Mesendoderm (in vitro differentiated cells): ENCODE data around the gene MICAL2.
A peak's percentile ranks its signal among the peaks of the same experiment; 100 is the strongest.

ENCODE experiments used
- DNase-seq: peaks from one replicate; pipeline ENCODE4 v3.0.0; 2013
- H2AK5ac ChIP-seq: 2 replicates; pipeline ENCODE4 v1.6.1; 2013; ENCODE audit warnings: low read length, inconsistent platforms
- H2BK120ac ChIP-seq: 2 replicates; pipeline ENCODE4 v1.6.1; 2013; ENCODE audit warnings: low read depth, mild to moderate bottlenecking, low read length, moderate library complexity, mixed read lengths
- H2BK15ac ChIP-seq: replicated peaks from 2 replicates; pipeline ENCODE4 v1.6.1; 2013; ENCODE audit warnings: low read depth, mild to moderate bottlenecking, moderate library complexity
- H2BK5ac ChIP-seq: 2 replicates; pipeline ENCODE4 v1.6.1; 2013; ENCODE audit warnings: low read length, inconsistent platforms
- H3K18ac ChIP-seq: 2 replicates; pipeline ENCODE4 v1.6.1; 2013; ENCODE audit warnings: mild to moderate bottlenecking, low read length, mixed read lengths
- H3K23ac ChIP-seq: one replicate; pipeline ENCODE4 v1.6.1; 2013; ENCODE audit warnings: low read length
- H3K27ac ChIP-seq: 2 replicates; pipeline ENCODE4 v1.5.1; 2013; ENCODE audit warnings: low read depth, mild to moderate bottlenecking, inconsistent platforms, low read length, moderate library complexity
- H3K27me3 ChIP-seq: 2 replicates; pipeline ENCODE4 v1.6.1; 2013; ENCODE audit warnings: low read length, control low read depth, mild to moderate bottlenecking, inconsistent platforms; ENCODE audit not compliant: insufficient read depth, poor library complexity
- H3K36me3 ChIP-seq: 2 replicates; pipeline ENCODE4 v1.6.1; 2013; ENCODE audit warnings: low read length, inconsistent platforms; ENCODE audit not compliant: control insufficient read depth, insufficient read depth
- H3K4ac ChIP-seq: one replicate; pipeline ENCODE4 v1.6.1; 2013; ENCODE audit warnings: low read depth, mild to moderate bottlenecking, low read length, moderate library complexity
- H3K4me1 ChIP-seq: 2 replicates; pipeline ENCODE4 v1.6.1; 2013; ENCODE audit warnings: low read depth, low read length, inconsistent platforms; ENCODE audit not compliant: control insufficient read depth
- H3K4me2 ChIP-seq: 2 replicates; pipeline ENCODE4 v1.6.1; 2013; ENCODE audit warnings: low read length
- H3K4me3 ChIP-seq: 2 replicates; pipeline ENCODE4 v1.5.1; 2013; ENCODE audit warnings: mild to moderate bottlenecking, low read length
- H3K56ac ChIP-seq: one replicate; pipeline ENCODE4 v1.6.1; 2013; ENCODE audit warnings: low read length
- H3K79me1 ChIP-seq: 2 replicates; pipeline ENCODE4 v1.6.1; 2013; ENCODE audit warnings: low read length, inconsistent platforms
- H3K79me2 ChIP-seq: 2 replicates; pipeline ENCODE4 v1.6.1; 2013; ENCODE audit warnings: mild to moderate bottlenecking, low read length; ENCODE audit not compliant: control insufficient read depth, insufficient read depth
- H3K9ac ChIP-seq: 2 replicates; pipeline ENCODE4 v1.6.1; 2013; ENCODE audit warnings: low read length, inconsistent platforms
- H4K5ac ChIP-seq: one replicate; pipeline ENCODE4 v1.6.1; 2013; ENCODE audit warnings: low read length
- H4K8ac ChIP-seq: one replicate; pipeline ENCODE4 v1.6.1; 2013; ENCODE audit warnings: low read depth, mild to moderate bottlenecking, control low read depth, low read length, moderate library complexity
- WGBS: extraction: QIAGEN DNeasy Blood & Tissue Kit; methylation state at CpG from one replicate; pipeline ENCODE4 v1.1.7; 2013; ENCODE audit warnings: low lambda C conversion rate, missing lambda C conversion rate; ENCODE audit not compliant: insufficient coverage; ENCODE audit errors: extremely low coverage; 5-methylcytosine and 5-hydroxymethylcytosine counted together

Gene MICAL2

DNA sequence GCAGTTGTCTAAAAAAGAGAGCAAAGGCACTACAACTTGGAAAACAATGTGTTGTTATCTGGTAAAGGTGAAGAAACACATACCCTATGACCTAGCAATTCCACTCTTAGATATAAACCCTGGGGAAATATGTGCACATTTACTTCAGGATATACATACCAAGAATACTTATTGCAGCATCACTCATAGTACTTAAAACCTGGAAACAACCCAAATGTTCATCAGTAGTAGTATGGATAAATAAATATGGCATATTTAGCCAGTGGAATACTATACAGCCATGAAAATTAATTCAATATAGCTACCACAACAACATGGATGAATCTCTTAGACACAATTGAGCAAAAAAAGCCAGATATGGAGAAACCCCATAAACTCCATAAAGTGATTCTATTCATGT is 26.1 kb upstream of the MICAL2 start:
- no peak overlapping the region for H2BK5ac ChIP-seq
- no peaks in the 10 kb centered on the region for H3K79me2 ChIP-seq
- H4K5ac ChIP-seq = no peak overlapping the region
- no peaks in the 10 kb centered on the region for H3K36me3 ChIP-seq
- H3K18ac ChIP-seq = no peak overlapping the region
- no peak for DNase-seq
- no peak overlapping the region for H2BK120ac ChIP-seq
- no peak overlapping the region for H3K4me3 ChIP-seq
- H3K27me3 ChIP-seq = no peaks in the 10 kb centered on the region
- H3K4ac ChIP-seq = no peak overlapping the region
- H4K8ac ChIP-seq = no peak overlapping the region
- no peak overlapping the region for H2AK5ac ChIP-seq
- H3K9ac ChIP-seq = no peak overlapping the region
- H3K4me1 ChIP-seq = peaks cover 4% of the 10 kb centered on the region
- H2BK15ac ChIP-seq = no peak overlapping the region
- no peak overlapping the region for H3K4me2 ChIP-seq
- no peak overlapping the region for H3K56ac ChIP-seq
- H3K23ac ChIP-seq = no peak overlapping the region
- no peak overlapping the region for H3K27ac ChIP-seq
- H3K79me1 ChIP-seq = no peaks in the 10 kb centered on the region

DNA sequence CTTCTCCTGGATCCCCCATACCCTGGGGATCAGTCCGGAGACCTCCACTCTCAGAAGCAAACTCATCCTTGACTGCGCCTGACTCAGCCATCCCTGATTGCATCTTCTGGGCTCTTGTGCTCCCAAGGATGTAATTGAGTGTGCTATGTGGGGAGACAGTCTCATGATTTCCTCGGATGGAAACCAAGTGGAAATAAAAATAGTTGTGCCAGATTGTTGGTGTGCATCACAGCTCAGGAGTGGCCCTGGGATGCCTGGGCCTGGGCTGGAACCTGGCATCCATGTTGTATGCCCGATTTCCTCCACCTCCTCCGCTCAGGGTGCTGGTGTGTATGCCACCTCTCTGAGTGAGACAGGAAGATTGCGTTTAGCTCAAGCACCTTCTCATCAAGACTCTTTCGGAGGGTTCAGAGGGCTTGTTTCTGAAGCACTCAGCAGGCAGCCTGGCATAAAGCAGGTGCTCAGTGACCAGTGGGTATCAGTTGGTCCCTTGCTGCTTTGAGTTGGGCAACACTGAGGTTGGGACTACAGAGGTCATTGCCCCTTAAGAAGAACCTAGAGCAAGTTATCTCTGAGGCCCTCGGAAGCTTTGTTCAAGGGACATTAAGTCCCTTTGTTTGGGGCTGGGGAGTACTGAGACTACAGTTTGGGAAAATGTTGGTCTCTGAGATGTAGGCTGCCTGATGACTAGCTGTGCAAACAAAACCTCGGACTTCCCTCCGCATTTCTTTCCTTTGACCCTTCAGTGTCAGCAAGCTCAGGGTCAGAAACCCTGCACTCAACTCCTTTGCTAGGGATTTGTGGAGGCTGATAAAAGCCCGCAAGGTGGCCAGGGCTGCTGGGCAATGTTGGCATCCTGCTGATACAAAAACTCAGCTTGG is 24.8 kb upstream of the MICAL2 start:
- no peak overlapping the region for H3K9ac ChIP-seq

DNA sequence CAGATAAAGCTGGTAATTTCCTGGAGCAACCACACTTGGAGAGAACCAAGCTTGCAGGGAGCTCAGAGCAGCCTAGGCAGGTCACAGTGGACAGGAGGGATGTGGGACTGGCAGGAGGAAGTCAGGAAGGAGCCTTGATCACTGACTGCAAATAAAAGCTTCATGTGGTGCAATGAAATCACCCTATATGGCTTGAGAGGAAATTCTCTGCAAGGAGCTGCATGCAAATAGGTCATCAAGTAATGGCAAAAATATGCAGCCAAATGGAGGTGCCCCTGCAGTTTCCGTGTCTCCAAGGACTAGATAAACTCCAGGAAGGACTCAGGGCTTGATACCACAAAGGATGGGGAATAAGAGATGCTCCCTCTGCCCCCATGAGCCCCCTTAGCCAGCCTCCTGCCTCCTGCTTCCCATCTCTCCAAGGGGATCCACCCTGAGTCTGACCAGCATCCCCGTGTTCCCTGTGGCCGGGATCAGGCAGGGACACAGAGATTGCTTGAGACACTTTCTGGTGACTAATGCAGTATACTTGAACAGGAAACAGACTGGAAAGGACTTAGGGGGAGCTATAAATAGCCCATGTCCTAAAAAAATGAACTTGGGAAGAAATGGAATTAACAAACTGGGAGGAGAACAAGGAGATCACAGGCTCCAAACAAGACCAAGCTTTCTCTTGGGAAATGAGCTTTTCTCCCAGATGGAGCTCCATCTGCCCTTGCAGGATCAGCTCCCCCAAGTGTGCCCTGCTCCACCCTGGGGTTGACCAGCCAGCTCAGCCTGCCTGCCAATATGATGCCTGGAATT is 23.9 kb upstream of the MICAL2 start:
- no peak overlapping the region for H2BK15ac ChIP-seq
- no CpG with 5 or more reads among the region's 3 CpGs for WGBS
- no peaks in the 10 kb centered on the region for H3K79me1 ChIP-seq
- no peak overlapping the region for H2BK120ac ChIP-seq
- no peak overlapping the region for H3K4me2 ChIP-seq
- H4K8ac ChIP-seq = no peak overlapping the region
- peak overlapping the region; percentile 34 for H3K18ac ChIP-seq
- DNase-seq = peak; percentile 94
- peak overlapping the region; percentile 29 for H3K27ac ChIP-seq
- no peak overlapping the region for H3K4me3 ChIP-seq
- no peaks in the 10 kb centered on the region for H3K79me2 ChIP-seq
- H3K27me3 ChIP-seq = no peaks in the 10 kb centered on the region
- H2AK5ac ChIP-seq = no peak overlapping the region
- no peaks in the 10 kb centered on the region for H3K36me3 ChIP-seq
- H3K9ac ChIP-seq = no peak overlapping the region
- no peak overlapping the region for H3K23ac ChIP-seq
- H2BK5ac ChIP-seq = peak overlapping the region; percentile 9
- H3K4me1 ChIP-seq = peaks cover 4% of the 10 kb centered on the region
- peak overlapping the region; percentile 4 for H3K4ac ChIP-seq
- no peak overlapping the region for H4K5ac ChIP-seq
- peak overlapping the region; percentile 11 for H3K56ac ChIP-seq

More for the DNA sequence above, 24.8 kb upstream of the MICAL2 start:
- H3K36me3 ChIP-seq = no peaks in the 10 kb centered on the region
- peak overlapping the region; percentile 10 for H3K4ac ChIP-seq
- H3K4me1 ChIP-seq = peaks cover 4% of the 10 kb centered on the region
- no peak overlapping the region for H3K23ac ChIP-seq
- no CpG with 5 or more reads among the region's 11 CpGs for WGBS
- DNase-seq = no peak
- H4K5ac ChIP-seq = no peak overlapping the region
- peak overlapping the region; percentile 34 for H3K18ac ChIP-seq
- no peak overlapping the region for H4K8ac ChIP-seq
- no peak overlapping the region for H2BK120ac ChIP-seq
- H3K79me2 ChIP-seq = no peaks in the 10 kb centered on the region
- peak overlapping the region; percentile 14 for H3K27ac ChIP-seq
- no peak overlapping the region for H3K4me3 ChIP-seq
- H3K56ac ChIP-seq = peak overlapping the region; percentile 11
- H2AK5ac ChIP-seq = no peak overlapping the region
- H2BK15ac ChIP-seq = no peak overlapping the region
- H3K79me1 ChIP-seq = no peaks in the 10 kb centered on the region
- no peak overlapping the region for H3K4me2 ChIP-seq
- H2BK5ac ChIP-seq = no peak overlapping the region
- no peaks in the 10 kb centered on the region for H3K27me3 ChIP-seq

DNA sequence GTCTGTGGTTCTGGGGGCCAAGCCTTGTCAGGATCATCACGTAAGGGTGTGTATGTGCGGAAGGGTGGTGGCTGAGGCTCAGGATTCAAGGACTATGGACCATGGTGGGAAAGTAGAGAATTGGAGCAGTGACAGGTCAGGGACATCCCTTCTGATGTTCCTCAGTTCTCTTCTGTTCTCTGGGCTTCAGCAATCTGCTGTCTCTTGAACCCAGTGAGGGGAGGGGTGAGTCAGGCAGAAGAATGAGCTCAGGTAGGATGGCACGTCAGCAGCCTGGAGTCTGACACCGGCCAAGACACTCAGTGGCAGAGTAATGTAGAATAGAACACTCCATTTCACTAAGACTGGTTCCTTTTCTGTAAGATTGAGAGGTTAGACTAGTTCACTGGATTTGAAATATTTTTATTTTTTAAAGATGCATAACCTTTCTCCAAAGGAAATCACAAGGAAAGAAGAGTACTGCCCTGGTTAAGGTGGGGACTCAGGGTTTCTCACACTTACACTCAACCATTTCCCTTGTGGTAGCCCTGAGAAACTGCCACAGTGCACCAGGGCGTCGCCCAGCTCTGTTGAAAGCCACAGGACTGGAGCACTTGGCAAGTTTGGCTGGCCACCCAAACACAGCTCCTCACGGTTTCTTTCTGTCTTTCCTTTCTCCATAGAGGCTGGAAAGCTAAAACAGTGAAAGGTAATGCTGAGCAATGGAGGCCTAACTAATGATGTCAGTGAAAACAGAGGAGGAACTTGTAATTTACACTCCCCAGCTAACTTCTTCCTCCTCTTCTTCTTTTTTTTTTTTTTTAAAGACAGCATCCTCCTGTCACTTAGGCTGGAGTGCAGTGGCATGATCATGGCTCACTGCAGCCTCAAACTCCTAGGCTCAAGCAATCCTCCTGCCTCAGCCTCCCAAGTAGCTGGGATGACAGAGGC is 23.1 kb upstream of the MICAL2 start:
- Histone ChIP-seq H3K4me1 (peaks cover 4% of the 10 kb centered on the region), H3K36me3 (no peaks in the 10 kb centered on the region), H3K27ac (peak overlapping the region; percentile 29), H3K9ac (no peak overlapping the region), H3K79me2 (no peaks in the 10 kb centered on the region), H3K18ac (peak overlapping the region; percentile 15), H2BK120ac (no peak overlapping the region), H2AK5ac (no peak overlapping the region), H2BK15ac (no peak overlapping the region), H3K27me3 (no peaks in the 10 kb centered on the region), H3K4me2 (no peak overlapping the region), H3K4ac (peak overlapping the region; percentile 4), H2BK5ac (peak overlapping the region; percentile 9), H3K23ac (no peak overlapping the region), H3K4me3 (no peak overlapping the region), H4K8ac (no peak overlapping the region), H4K5ac (no peak overlapping the region), H3K56ac (no peak overlapping the region), H3K79me1 (no peaks in the 10 kb centered on the region)
- WGBS = no CpG with 5 or more reads among the region's 7 CpGs
- peak; percentile 66 for DNase-seq

DNA sequence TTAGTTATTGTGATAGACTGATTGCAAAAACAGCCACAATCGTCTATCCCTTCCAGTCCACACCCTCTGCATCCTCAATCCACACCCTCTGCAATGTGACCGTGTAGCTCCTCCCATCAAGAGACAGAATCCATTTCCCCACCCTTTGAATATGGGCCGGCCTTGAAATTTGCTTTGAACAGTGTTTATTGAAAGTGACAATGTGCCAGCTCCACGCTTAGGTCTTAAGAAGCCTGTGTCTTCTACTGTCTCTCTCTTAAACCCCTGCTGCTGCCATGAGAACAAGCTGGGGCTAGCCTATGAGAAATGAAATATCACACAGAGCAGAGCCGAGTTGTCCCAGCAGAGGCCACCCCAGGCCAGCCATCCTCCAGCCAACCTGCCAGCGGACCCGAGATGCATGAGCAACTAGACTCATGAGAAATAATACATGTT is 22.3 kb upstream of the MICAL2 start:
- peak; percentile 51 for DNase-seq
- no peak overlapping the region for H2BK5ac ChIP-seq
- H3K18ac ChIP-seq = no peak overlapping the region
- H4K5ac ChIP-seq = no peak overlapping the region
- no peak overlapping the region for H3K9ac ChIP-seq
- H4K8ac ChIP-seq = no peak overlapping the region
- H3K56ac ChIP-seq = no peak overlapping the region
- no peak overlapping the region for H2BK120ac ChIP-seq
- no CpG with 5 or more reads among the region's 7 CpGs for WGBS
- H3K4me1 ChIP-seq = peaks cover 4% of the 10 kb centered on the region
- H3K79me1 ChIP-seq = no peaks in the 10 kb centered on the region
- no peaks in the 10 kb centered on the region for H3K27me3 ChIP-seq
- no peaks in the 10 kb centered on the region for H3K36me3 ChIP-seq
- H3K4me2 ChIP-seq = no peak overlapping the region
- no peaks in the 10 kb centered on the region for H3K79me2 ChIP-seq
- no peak overlapping the region for H3K27ac ChIP-seq
- no peak overlapping the region for H2AK5ac ChIP-seq
- H3K23ac ChIP-seq = no peak overlapping the region
- H3K4me3 ChIP-seq = no peak overlapping the region
- H2BK15ac ChIP-seq = no peak overlapping the region
- H3K4ac ChIP-seq = no peak overlapping the region
